SK-N-SH treated with all-trans-retinoic acid at 6 μM for 48 hours (cell line): Measurements from ENCODE around the gene ELMO1.

Experiments used
- ATAC-seq: fragments of 200-7000 bp; cut with Tn5 transposase; 3 replicates; pipeline ENCODE4 v1.9.1; 2020; ENCODE audit warnings: mild to moderate bottlenecking, moderate library complexity
- BACH2 ChIP-seq: fragments of 250-450 bp; sonication (Bioruptor Pico); IDR thresholded peaks from 2 replicates; pipeline ENCODE4 v1.9.0; 2021; ENCODE audit warnings: mild to moderate bottlenecking, borderline replicate concordance
- CSDC2 ChIP-seq: fragments of 250-450 bp; sonication (Bioruptor Pico); IDR thresholded peaks from 2 replicates; pipeline ENCODE4 v1.5.0; 2020; ENCODE audit warnings: mild to moderate bottlenecking, moderate library complexity
- ESRRG ChIP-seq: fragments of 250-450 bp; sonication (Bioruptor Pico); IDR thresholded peaks from 2 replicates; pipeline ENCODE4 v1.6.1; 2021; ENCODE audit warnings: mild to moderate bottlenecking
- GLIS3 ChIP-seq: fragments of 250-450 bp; sonication (Bioruptor Pico); IDR thresholded peaks from 2 replicates; pipeline ENCODE4 v1.5.0; 2020; ENCODE audit warnings: mild to moderate bottlenecking, moderate library complexity
- OSR1 ChIP-seq: fragments of 250-450 bp; sonication (Bioruptor Pico); IDR thresholded peaks from 2 replicates; pipeline ENCODE4 v1.8.0; 2022; ENCODE audit warnings: moderate library complexity, mild to moderate bottlenecking, inconsistent platforms
- PATZ1 ChIP-seq: fragments of 250-450 bp; sonication (Bioruptor Pico); IDR thresholded peaks from 2 replicates; pipeline ENCODE4 v1.8.0; 2020; ENCODE audit warnings: mild to moderate bottlenecking, moderate library complexity, borderline replicate concordance
- PPARA ChIP-seq: fragments of 250-450 bp; sonication (Bioruptor Pico); IDR thresholded peaks from 2 replicates; pipeline ENCODE4 v1.5.0; 2020; ENCODE audit warnings: mild to moderate bottlenecking, borderline replicate concordance
- RARB ChIP-seq: fragments of 250-450 bp; sonication (Bioruptor Pico); IDR thresholded peaks from 2 replicates; pipeline ENCODE4 v1.8.0; 2021; ENCODE audit warnings: mild to moderate bottlenecking, moderate library complexity
- SNAI2 ChIP-seq: fragments of 250-450 bp; sonication (Bioruptor Pico); IDR thresholded peaks from 2 replicates; pipeline ENCODE4 v1.5.0; 2020; ENCODE audit warnings: mild to moderate bottlenecking, moderate library complexity
- TCF4 ChIP-seq: fragments of 250-450 bp; sonication (Bioruptor Pico); IDR thresholded peaks from 2 replicates; pipeline ENCODE4 v1.8.0; 2021; ENCODE audit warnings: mild to moderate bottlenecking, moderate library complexity, borderline replicate concordance
- TOX ChIP-seq: fragments of 250-450 bp; sonication (Bioruptor Pico); IDR thresholded peaks from 2 replicates; pipeline ENCODE4 v1.8.0; 2021; ENCODE audit warnings: mild to moderate bottlenecking, moderate library complexity, borderline replicate concordance
- ZC3H10 ChIP-seq: fragments of 250-450 bp; sonication (Bioruptor Pico); IDR thresholded peaks from 2 replicates; pipeline ENCODE4 v1.5.1; 2021; ENCODE audit warnings: mild to moderate bottlenecking, moderate library complexity
- ZFP3 ChIP-seq: fragments of 250-450 bp; sonication (Bioruptor Pico); IDR thresholded peaks from 2 replicates; pipeline ENCODE4 v1.5.0; 2020; ENCODE audit warnings: mild to moderate bottlenecking, moderate library complexity
- ZFP30 ChIP-seq: fragments of 450-650 bp; formaldehyde crosslinking; IDR thresholded peaks from 2 replicates; pipeline ENCODE4 v1.5.0; 2022; ENCODE audit warnings: mild to moderate bottlenecking, moderate library complexity
- ZNF70 ChIP-seq: fragments of 450-650 bp; formaldehyde crosslinking; IDR thresholded peaks from 2 replicates; pipeline ENCODE4 v1.5.0; 2020; ENCODE audit warnings: mild to moderate bottlenecking, moderate library complexity
- ZNF8 ChIP-seq: fragments of 450-650 bp; formaldehyde crosslinking; IDR thresholded peaks from 2 replicates; pipeline ENCODE4 v1.5.0; 2020; ENCODE audit warnings: mild to moderate bottlenecking, moderate library complexity
- TF ChIP-seq, protein P1 (sequence below): fragments of 250-450 bp; sonication (Bioruptor Pico); IDR thresholded peaks from 2 replicates; pipeline ENCODE4 v1.5.1; 2020; ENCODE audit warnings: low read depth, mild to moderate bottlenecking, moderate library complexity
- TF ChIP-seq, protein P2 (sequence below): fragments of 250-450 bp; sonication (Bioruptor Pico); IDR thresholded peaks from 2 replicates; pipeline ENCODE4 v1.8.0; 2021; ENCODE audit warnings: low read depth, mild to moderate bottlenecking, moderate library complexity, borderline replicate concordance
- TF ChIP-seq, protein P3 (sequence below): fragments of 250-450 bp; sonication (Bioruptor Pico); IDR thresholded peaks from 2 replicates; pipeline ENCODE4 v1.5.0; 2020; ENCODE audit warnings: mild to moderate bottlenecking, moderate library complexity

Gene ELMO1

GRCh38 chr7:36942955-36943354 lies 505.7 kb downstream of the ELMO1 start:
- ATAC-seq, result no peak
- no peak for TF ChIP-seq ZC3H10
- TF ChIP-seq PATZ1 (CRISPR knock-in tag), result no peak
- TF ChIP-seq, protein P1, sequence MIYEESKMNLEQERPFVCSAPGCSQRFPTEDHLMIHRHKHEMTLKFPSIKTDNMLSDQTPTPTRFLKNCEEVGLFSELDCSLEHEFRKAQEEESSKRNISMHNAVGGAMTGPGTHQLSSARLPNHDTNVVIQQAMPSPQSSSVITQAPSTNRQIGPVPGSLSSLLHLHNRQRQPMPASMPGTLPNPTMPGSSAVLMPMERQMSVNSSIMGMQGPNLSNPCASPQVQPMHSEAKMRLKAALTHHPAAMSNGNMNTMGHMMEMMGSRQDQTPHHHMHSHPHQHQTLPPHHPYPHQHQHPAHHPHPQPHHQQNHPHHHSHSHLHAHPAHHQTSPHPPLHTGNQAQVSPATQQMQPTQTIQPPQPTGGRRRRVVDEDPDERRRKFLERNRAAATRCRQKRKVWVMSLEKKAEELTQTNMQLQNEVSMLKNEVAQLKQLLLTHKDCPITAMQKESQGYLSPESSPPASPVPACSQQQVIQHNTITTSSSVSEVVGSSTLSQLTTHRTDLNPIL, result no peak
- TF ChIP-seq, protein P2, sequence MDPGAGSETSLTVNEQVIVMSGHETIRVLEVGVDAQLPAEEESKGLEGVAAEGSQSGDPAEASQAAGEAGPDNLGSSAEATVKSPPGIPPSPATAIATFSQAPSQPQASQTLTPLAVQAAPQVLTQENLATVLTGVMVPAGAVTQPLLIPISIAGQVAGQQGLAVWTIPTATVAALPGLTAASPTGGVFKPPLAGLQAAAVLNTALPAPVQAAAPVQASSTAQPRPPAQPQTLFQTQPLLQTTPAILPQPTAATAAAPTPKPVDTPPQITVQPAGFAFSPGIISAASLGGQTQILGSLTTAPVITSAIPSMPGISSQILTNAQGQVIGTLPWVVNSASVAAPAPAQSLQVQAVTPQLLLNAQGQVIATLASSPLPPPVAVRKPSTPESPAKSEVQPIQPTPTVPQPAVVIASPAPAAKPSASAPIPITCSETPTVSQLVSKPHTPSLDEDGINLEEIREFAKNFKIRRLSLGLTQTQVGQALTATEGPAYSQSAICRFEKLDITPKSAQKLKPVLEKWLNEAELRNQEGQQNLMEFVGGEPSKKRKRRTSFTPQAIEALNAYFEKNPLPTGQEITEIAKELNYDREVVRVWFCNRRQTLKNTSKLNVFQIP, result no peak
- no peak for TF ChIP-seq RARB
- TF ChIP-seq ZFP30, result no peak

GRCh38 chr7:36942541-36942940 lies 506.1 kb downstream of the ELMO1 start:
- no peak for ATAC-seq
- TF ChIP-seq SNAI2 (CRISPR knock-in tag) (no peak), TCF4 (CRISPR knock-in tag) (no peak), BACH2 (CRISPR knock-in tag) (no peak), GLIS3 (no peak), ESRRG (no peak), ZC3H10 (no peak), ZNF8 (no peak), CSDC2 (no peak), PPARA (CRISPR knock-in tag) (no peak), OSR1 (CRISPR knock-in tag) (no peak), ZFP30 (no peak), PATZ1 (CRISPR knock-in tag) (no peak), TOX (CRISPR knock-in tag) (no peak), ZFP3 (CRISPR knock-in tag) (no peak), ZNF70 (no peak)
- TF ChIP-seq, protein P1, result no peak
- TF ChIP-seq, protein P3, sequence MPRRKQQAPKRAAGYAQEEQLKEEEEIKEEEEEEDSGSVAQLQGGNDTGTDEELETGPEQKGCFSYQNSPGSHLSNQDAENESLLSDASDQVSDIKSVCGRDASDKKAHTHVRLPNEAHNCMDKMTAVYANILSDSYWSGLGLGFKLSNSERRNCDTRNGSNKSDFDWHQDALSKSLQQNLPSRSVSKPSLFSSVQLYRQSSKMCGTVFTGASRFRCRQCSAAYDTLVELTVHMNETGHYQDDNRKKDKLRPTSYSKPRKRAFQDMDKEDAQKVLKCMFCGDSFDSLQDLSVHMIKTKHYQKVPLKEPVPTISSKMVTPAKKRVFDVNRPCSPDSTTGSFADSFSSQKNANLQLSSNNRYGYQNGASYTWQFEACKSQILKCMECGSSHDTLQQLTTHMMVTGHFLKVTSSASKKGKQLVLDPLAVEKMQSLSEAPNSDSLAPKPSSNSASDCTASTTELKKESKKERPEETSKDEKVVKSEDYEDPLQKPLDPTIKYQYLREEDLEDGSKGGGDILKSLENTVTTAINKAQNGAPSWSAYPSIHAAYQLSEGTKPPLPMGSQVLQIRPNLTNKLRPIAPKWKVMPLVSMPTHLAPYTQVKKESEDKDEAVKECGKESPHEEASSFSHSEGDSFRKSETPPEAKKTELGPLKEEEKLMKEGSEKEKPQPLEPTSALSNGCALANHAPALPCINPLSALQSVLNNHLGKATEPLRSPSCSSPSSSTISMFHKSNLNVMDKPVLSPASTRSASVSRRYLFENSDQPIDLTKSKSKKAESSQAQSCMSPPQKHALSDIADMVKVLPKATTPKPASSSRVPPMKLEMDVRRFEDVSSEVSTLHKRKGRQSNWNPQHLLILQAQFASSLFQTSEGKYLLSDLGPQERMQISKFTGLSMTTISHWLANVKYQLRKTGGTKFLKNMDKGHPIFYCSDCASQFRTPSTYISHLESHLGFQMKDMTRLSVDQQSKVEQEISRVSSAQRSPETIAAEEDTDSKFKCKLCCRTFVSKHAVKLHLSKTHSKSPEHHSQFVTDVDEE (CRISPR knock-in tag), result no peak
- TF ChIP-seq, all 23 proteins: peak for 0

DNA sequence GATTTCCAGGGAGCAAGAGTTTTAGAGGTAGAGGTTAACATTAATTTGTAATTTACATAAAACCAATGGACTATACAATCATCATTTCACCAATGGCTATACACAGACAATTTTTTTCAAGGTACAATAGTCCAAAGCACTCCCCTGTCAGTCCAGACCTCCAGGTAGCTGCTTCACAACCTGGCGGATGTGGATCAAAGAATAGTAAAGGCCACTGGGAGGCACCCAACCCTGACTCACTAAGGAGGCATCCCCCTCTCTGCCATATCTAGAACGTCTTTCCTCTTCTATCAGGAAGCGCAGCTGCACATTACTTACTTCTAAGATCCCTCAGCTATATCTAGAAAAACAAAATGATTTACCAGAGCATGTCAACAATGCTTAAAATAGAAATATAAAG lies 506.6 kb downstream of the ELMO1 start:
- no peak for ATAC-seq
- TF ChIP-seq ZFP3 (CRISPR knock-in tag) (no peak), RARB (no peak), GLIS3 (no peak), CSDC2 (no peak), OSR1 (CRISPR knock-in tag) (no peak)
- TF ChIP-seq, protein P3 (CRISPR knock-in tag), result no peak
